DMS 273 treated with DMSO at 0.1 percent for 48 hours (cell line): ENCODE results near the gene TSPEAR.
"Not testable (repeated sequence)": the region's sequence is repeated elsewhere in the genome, so short reads cannot be mapped to it uniquely, and the experiment has no call there.

Experiments
- DNase-seq: peaks from one replicate; lab custom pipeline; 2025; lab: John Stamatoyannopoulos, UW

The TSPEAR gene

DNA sequence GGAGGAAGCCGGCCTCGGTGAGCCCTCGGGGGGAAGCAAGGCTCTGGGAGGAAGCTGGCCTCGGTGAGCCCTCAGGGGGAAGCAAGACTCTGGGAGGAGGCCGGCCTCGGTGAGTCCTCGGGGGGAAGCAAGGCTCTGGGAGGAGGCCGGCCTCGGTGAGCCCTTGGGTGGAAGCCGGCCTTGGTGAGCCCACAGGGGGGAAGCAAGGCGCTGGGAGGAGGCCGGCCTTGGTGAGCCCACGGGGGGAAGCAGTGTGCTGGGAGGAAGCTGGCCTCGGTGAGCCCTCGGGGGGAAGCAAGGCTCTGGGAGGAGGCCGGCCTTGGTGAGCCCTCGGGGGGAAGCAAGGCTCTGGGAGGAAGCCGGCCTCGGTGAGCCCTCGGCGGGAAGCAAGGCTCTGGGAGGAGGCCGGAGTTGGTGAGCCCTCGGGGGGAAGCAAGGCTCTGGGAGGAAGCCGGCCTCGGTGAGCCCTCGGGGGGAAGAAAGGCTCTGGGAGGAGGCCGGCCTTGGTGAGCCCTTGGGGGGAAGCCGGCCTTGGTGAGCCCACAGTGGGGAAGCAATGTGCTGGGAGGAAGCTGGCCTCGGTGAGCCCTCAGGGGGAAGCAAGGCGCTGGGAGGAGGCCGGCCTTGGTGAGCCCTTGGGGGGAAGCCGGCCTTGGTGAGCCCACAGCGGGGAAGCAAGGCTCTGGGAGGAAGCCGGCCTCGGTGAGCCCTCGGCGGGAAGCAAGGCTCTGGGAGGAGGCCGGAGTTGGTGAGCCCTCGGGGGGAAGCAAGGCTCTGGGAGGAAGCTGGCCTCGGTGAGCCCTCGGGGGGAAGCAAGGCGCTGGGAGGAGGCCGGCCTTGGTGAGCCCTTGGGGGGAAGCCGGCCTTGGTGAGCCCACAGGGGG is 208.1 kb downstream of the TSPEAR start:
- not testable (repeated sequence) for DNase-seq

DNA sequence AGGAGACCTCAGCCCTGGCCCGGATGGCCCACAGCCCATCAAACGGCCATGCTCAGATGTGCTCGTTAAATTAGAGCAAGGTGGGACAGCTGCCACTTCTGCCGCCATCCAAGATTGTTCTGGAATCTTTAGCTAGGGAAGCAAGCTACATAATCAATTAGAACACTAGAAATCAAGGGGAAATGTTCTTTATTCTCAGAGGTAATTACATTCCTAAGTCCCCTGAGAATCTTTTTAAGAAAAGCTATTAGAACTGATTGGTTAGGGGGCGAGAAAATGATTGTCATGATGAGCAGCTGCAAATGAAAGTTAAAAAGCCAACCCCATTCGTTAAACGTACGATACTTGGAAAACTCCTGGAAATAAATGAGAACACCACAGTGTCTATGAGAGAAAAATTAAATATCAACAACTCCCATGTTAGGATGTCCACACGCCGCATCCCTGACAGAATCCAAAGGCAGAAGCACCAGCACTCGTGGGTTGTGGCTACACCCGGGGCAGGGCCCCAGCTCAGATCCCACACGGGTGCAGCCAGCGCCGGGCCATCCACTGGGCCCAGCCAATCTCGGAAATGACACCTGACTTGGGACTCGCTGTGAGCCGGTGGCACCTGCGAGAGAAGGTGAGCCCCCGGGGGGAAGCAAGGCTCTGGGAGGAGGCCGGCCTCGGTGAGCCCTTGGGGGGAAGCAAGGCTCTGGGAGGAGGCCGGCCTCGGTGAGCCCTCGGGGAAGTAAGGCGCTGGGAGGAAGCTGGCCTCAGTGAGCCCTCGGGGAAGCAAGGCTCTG is 209.0 kb downstream of the TSPEAR start:
- no peak for DNase-seq

DNA sequence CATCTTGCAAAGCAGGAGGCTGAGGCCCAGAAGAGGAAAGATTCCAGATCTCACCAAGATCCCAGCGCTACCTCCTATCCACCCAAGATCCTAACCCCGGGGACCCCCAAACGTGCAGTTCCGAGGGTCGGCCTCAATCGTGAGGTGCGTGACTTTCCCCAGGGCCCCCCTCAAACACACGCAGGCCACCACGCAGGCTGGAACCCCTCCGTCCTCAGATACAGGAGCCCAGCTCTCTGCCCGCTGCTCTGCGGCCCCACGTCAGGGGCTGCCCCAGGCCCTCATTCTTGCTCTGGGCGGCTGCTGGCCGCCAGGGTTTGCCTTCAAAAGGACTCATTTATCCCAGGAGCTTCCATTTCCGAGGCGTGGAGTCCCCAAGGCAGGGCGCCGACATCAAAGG is 211.3 kb downstream of the TSPEAR start:
- no peak for DNase-seq

DNA sequence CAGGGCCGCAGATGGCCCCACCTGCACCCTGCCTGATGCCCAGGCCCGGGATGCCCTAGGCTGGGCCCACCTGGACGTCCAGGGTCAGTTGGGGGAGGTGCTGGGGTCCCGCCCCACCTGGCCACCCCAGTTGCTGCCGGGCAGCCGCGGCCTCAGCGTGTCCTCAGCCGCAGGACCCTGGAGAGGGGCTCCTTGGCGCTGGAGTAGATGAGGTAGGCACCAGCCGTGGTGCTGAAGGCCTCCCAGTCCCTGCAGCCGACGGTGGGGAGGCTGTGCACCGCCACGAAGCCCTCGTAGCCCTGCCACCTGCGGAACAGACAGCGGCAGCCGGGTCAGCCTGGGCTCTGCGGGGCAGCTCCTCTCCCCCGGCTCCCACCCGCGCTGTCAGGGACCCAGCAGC is 211.7 kb downstream of the TSPEAR start:
- no peak for DNase-seq

DNA sequence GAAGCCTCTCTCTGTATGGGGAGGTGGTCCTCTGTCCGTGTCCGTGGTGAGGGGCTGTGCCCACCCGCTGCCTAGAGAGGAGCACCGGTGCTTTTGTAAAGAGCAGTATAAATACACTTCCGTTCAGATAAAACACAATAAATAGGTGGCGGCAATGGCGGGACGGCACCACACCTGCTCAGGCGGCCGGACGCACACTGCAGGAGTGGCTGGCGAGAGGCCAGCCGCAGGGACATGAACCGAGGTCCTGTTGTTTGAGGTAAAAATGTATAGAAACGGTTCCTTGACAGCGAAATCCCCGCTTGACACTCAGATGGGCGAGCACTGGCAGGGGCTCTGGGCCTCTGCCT is 212.2 kb downstream of the TSPEAR start:
- no peak for DNase-seq

DNA sequence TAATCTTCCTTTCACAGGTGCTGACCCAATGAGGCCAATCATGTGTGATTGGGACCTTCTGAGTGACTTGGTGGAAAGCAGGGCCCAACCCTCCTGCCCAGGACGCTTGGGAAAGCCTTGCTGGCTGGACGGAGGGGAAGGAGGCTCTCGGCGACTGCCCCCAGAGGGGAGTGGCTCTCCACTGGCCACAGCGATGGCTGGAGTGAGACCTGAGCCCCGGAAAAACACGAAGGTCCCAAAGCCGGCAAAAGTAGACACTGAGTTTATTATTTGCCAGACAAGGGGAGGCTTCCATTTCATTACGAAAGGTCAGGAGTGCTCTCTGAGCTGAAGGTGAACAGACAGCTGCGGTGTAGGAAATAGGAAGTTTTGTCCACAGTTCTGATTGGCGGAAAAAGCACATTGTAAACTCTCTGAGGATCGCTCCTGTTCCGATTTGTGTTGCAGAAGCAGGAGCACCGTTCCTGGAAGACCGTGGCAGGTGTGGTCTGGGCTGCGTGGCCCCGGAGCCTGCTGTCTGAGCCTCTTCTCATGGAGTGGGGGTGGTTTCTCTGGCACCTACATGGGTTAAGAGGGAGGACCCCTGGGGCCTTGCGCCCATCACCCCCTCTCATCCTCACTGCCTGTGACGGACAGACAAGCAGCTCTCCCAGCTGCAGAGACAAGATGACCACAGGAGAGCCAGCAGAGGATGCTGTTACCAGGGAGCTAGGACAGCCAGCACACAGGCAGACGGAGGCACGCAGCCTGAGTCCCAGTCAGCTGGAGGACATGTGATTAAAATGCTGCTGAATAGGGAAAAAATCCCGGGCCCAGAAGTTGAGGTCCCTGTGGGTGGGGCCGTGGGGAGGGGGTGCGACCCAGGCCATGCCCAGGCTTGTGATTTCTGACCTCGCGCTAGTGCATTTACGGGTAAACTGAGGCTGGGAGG is 212.8 kb downstream of the TSPEAR start:
- DNase-seq = no peak

DNA sequence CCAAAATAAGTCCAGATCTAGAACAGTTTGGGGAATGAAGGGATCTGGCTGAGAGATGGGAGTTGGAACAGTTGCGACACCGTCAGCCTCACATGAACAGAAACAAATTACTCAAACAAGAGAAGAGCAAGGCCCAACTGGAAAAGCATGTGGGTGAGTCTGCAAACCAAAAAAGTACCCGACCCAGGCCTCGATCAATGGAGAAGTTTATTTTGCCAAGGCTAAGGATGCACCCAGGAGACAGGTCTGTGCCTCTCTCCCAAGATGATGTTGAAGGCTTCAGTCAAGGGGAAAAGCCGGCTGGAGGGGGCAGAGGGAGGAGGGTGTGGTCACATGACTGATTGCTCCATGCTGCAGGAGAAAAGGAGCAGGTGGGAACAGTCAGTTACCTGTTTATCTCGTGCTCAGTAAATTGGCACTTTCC is 213.7 kb downstream of the TSPEAR start:
- DNase-seq = no peak

DNA sequence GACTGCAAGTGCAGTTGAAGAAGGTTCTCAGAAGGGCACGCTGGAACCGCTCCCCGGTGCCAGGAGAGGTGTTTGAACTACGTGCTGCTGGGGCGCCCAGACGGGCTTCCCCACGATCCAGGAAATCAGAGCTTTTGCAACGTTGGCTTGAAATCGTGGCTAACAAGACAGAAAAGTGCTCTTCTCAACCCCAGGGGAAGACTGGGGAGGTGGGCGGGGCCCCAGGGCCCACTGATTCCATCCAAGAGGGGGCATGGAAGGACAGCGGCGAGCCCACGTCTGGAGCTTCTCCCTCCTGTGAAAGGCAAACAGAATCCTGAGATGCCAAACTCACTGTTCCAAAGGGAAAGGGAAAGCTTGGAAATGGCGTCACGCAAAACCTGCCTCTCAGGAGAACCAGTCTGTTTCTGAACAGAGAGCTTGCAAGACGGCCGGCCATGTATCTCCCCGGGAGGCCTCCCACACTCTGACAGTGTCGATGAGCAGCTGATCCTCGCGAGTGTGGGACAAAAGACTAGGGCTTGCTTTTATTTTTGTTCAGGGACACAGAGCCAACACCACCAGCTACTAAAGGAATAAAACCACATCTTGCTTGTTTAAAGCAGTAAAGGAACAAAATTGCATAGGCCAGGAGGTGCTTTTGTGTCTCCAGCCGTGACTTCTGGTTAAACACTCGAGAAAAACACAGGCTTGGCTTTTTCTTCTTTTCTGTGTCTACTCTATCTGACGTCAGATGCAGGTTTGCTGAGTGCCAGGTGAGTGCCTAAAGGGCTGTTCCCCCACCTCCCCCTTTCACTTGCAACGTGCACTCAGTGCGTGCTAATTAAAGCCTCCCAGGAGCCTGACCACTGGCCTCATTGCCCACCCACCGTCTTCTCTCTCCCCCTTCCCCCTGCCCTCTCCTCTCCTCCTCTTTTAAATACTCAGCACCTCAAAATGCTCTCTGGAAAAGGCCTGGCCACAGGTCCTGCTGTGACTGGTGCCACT is 214.5 kb downstream of the TSPEAR start:
- DNase-seq = no peak

DNA sequence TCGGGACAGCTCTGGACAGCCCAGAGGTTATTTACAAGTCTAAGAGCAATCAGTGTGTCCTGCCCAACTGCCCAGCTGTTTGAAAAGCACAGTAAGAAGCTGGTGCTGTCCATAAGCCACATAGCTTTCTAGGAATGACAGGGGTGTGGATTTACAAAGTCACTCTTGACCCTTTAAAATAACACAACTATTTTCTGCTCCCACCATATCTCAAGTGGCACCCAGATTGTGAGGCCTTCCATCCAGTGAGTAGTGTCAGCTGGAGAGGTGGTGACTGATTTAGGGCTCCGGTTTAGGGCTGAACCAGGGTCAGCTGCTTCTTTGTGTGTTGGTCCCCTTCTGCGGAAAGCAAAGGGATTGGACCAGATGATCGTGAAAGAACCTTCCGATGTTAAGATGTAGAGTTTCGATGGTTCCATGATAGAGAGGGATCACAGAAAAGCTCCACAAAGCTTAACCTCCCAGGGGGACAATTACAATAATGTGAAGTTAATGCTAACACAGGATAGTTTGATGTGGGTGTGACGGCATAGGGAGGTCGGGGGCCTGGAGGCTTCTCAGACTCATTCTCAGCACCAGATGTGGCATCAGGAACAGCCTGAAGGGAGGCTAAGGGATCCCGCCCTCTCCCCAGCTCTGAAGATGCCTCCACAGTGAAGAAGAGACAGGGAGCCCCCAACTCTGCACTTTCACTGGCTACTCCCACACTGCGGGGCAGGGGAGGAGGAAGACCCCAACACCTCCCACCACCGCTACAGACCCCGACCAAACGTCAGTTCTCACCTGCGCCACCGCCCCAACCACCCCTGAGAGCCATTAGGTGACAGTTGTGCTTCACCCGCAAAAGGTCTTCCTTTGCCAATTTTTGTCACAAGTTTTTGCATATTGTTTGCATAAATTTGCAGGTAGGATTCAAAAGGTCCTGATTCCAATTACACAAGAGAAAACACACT is 215.5 kb downstream of the TSPEAR start:
- no peak for DNase-seq

DNA sequence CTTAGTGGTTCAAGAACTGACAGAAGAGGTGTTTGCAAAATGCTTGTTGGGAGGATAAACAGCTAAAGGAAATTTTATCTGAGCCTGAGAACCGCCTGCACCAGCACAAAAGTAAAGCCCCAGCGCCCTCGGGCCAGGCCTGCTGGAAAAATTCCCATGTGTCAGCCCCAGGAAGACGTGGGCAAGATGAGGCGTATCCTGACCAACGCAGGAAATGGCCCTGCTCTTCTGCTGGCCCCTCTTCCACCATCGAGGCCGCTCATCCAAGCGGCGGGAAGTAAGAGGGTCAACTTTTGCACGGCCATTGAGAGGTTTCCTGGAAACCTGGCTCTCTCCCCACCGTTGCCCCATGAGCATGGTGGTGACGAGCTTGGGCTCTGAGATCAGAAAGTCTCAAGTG is 216.4 kb downstream of the TSPEAR start:
- no peak for DNase-seq

DNA sequence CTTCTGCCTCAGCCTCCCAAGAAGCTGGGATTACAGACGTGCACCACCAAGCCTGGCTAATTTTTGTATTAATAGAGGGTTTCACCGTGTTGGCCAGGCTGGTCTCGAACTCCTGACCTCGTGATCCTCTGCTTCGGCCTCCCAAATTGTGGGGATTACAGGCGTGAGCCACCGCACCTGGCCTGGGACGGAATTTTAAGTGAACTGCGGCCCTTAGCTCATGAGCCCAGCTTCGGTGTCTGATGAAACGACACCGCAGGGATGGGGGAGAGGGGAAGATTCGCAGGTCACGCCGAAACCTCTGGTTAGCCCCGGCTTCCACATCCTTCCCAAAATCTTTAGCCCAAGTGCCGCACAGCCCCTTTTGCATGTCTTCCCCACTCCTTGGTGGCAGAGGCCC is 217.0 kb downstream of the TSPEAR start:
- DNase-seq = no peak

DNA sequence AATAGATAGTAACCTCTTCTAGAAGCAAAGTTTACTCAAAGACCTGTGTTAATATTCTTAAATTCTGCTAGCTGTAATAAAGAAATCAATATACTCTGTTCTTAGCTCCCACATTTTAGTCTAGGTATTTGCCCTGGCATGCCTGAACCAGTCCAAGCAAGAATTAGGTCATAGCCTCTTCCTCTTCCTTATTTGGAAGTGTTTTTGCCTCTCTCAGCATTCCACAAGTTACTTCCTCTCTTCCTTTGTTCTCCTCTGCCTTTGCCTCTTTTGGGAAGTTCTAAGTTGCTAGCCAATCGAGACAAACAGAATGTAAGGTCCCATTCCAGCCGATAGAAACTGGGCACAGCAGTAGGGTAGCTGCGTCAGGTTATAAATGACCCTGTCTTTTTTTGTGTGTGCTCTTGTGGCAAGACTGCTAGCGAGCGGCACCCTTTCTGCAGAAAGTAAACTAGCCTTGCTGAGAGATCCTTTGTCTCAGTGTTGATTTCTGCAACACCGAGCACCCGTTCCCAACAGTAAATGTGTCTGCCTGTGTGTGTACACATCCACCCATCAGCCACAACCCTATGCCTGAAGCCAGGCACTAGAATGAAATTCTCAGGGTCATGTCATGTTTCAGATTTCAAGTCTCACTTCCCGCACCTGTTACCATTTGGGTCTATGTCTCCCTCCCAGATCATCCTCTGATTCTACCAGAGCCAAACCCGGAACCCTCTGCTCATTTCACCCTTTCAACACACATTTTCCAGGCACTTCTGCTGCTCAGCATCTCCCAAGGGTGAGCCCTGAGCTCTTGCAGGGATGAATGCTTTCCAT is 218.6 kb downstream of the TSPEAR start:
- DNase-seq = no peak

DNA sequence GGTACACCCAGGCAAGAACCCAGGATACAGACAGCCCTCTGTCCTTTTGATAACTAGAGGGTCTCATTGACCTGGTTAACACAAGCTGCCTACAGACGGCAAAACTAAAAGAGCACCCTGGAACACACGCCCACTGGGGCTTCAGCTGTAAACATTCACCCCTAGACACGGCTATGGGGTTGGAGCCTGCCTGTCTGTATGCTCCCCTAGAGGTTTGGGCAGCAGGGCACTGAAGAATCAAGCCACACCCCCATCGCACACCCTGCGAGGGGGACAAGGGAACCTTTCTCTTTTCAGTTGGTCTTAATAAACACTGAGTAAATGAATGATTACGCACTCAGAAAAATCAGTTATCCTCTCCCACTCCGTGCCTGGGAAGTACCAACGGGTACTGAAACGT is 220.6 kb downstream of the TSPEAR start:
- no peak for DNase-seq

DNA sequence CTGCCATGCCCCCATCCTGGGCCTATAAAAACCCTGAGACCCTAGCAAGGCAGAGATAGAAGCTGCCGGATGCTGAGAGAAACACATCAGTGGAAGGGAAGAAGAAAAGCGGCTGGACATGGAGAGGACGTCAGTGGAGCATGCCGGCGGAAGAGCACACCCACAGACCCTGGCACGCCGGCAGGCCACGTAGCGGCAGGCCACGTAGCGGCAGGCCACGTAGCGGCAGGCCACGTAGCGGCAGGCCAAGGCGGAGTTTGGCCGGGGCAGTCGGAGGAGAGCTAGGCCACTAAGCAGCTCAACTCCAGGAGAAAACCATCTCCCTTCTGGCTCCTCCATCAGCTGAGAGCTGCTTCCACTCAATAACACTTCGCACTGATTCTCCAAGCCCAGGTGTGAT is 221.0 kb downstream of the TSPEAR start:
- DNase-seq = no peak

DNA sequence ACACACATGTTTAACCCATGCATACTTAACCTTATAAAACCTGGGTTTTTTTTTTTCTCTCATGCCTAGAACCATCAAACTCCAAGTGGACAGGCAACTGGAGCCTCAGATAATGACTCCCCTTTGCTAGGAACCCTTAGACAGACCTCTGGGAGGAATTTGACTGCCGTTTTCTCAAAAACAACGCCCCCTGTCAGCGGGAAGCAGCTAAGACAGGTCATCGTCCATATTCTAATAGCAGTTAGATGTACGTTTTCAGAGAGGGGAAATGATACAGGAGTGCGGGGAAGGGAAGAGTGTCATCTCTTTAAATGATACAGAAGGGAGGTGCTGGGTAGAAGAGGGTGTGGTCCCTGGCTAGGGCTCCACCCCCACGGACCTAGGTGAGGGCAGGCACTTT is 221.4 kb downstream of the TSPEAR start:
- DNase-seq = no peak

DNA sequence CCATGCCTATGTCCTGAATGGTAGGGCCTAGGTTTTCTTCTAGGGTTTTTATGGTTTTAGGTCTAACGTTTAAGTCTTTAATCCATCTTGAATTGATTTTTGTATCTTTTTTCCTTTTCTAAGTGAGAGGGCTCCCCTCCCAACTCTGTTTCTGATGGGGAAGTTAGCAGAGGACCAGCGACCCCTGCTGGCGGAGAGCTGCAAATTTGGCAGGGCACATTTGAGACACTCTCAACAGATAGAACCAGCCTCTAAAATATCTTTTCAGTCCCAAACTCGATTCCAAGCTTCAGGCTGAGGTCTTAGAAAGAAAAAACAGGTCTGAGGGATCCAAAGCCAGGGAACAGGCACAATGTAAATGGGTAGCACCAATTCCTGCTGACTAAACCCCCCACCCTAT is 223.5 kb downstream of the TSPEAR start:
- no peak for DNase-seq

DNA sequence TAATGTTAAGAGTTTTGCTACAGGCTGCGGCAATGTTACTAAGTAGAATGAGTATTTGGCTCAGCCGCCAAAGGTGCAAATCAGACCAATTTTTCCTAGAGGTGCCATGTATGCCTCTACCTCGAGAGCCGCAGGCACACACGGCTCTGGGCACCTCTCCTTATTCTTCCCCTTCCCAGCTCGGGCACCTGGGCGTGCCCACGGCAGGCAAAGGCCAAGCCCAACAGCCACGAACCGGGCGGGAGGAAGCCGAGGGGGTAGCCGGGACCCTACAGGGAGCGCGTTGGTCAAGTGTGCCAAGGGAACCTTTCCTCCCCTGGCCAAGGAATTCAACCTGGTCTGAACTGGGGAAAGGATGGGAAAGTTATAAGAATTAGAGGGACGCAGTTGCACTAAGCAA is 225.1 kb downstream of the TSPEAR start:
- no peak for DNase-seq

DNA sequence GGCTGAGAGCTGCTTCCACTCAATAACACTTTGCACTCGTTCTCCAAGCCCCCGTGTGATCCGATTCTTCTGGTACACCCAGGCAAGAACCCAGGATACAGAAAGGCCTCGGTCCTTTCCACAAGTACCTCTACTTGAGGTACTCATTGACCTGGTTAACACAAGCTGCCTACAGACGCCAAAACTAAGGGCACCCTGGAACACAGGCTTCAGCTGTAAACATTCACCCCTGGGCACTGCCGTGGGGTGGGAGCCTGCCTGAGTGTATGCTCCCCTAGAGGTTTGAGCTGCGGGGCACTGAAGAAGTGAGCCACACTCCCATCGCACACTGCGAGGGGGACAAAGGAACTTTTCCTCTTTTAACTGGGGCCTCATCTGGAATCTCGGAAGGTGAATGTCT is 225.6 kb downstream of the TSPEAR start:
- DNase-seq = no peak

DNA sequence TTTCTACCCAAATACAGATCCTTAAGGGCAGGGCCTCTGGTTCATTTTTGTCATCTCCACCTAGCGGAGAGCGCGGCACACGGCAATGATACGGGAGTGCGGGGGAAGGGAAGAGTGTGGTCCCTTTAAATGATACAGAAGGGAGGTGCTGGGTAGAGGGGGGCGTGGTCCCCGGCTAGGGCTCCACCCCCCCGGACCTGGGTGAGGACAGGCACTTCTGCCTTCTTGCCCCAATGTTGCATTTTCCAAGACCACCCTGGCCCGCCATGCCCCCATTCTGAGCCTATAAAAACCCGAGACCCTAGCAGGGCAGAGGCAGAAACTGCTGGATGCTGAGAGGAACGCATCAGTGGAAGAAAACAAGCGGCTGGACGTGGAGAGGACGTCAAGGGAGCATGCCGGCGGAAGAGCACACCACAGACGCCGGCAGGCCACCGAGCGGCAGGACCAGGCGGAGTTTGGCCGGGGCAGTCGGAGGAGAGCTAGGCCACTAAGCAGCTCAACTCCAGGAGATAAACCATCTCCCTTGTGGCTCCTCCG is 226.0 kb downstream of the TSPEAR start:
- no peak for DNase-seq
